ENCODE measurements around the gene KIF6.
"Not testable (repeated sequence)": the region's sequence is repeated elsewhere in the genome, so short reads cannot be mapped to it uniquely, and the experiment has no call there.

The KIF6 gene

DNA sequence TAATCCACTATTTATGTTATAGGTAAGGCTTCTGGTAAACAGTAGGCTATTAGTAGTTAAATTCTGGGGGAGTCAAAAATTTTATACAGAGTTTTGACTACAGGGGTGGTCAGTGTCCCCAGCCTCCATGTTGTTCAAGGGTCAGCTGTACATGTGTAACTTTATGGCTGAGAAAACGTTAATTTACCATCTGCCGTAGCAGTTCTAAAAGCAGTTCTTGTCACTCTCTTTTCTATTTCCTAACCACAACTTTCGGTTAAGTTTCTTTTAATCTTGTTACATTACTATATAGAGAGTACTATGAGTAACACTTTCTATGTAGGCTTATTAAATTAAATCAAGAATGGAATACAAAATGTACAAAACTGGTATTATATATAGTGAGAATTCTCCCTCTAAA lies 21.6 kb upstream of the KIF6 start:
- Mint-ChIP-seq H3K36me3 (ENCODE audit: low read depth) (no peaks in the 10 kb centered on the region), H3K27me3 (peaks cover 13% of the 10 kb centered on the region), H3K27ac (no peak overlapping the region), H3K9me3 (no peaks in the 10 kb centered on the region), H3K4me1 (ENCODE audit: low read depth) (no peaks in the 10 kb centered on the region), H3K4me3 (no peak overlapping the region)

DNA sequence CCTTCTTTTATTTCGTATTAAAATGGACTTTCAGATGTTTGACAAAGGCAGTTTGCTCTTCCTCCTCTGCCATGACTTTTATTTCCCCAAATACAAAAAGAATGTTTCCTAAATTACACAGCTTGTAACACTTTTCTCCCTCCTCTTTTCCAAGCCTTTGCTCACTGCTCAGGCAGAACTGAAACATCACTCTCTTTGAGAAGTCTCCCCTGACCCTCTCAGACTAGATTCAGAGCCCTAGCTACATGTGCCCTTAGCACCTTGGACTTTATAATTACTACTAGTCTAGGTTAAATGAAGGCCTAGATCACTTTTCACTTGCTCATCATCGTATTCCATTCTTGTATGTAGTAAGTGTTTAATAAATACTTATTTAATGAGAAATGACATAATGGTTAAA lies 8.5 kb upstream of the KIF6 start:
- no peaks in the 10 kb centered on the region for H3K36me3 Mint-ChIP-seq (ENCODE audit: low read depth)

GRCh38 chr6:39731565-39731964 lies 6.4 kb upstream of the KIF6 start:
- Mint-ChIP-seq H3K4me3 (no peak overlapping the region), H3K27ac (no peak overlapping the region), H3K27me3 (peaks cover 30% of the 10 kb centered on the region)

More for the DNA sequence above, 8.5 kb upstream of the KIF6 start:
- Mint-ChIP-seq H3K27ac (no peak overlapping the region), H3K4me3 (no peak overlapping the region), H3K27me3 (peaks cover 29% of the 10 kb centered on the region), H3K4me1 (ENCODE audit: low read depth) (no peaks in the 10 kb centered on the region), H3K9me3 (no peaks in the 10 kb centered on the region)

GRCh38 chr6:39729945-39730344 lies 4.7 kb upstream of the KIF6 start:
- Mint-ChIP-seq H3K4me1 (ENCODE audit: low read depth) (peaks cover 5% of the 10 kb centered on the region), H3K27me3 (peaks cover 32% of the 10 kb centered on the region), H3K4me3 (no peak overlapping the region)

More at GRCh38 chr6:39731565-39731964, 6.4 kb upstream of the KIF6 start:
- Mint-ChIP-seq H3K4me1 (ENCODE audit: low read depth) (no peaks in the 10 kb centered on the region), H3K36me3 (ENCODE audit: low read depth) (no peaks in the 10 kb centered on the region), H3K9me3 (no peaks in the 10 kb centered on the region)

GRCh38 chr6:39725632-39725997 lies 407 bp upstream of the KIF6 start:
- Mint-ChIP-seq H3K4me1 (ENCODE audit: low read depth) (peaks cover 9% of the 10 kb centered on the region), H3K36me3 (ENCODE audit: low read depth) (no peaks in the 10 kb centered on the region), H3K27me3 (peaks cover 10% of the 10 kb centered on the region), H3K4me3 (peak overlapping the region; percentile 91), H3K9me3 (no peaks in the 10 kb centered on the region), H3K27ac (no peak overlapping the region)

More at GRCh38 chr6:39729945-39730344, 4.7 kb upstream of the KIF6 start:
- Mint-ChIP-seq H3K9me3 (no peaks in the 10 kb centered on the region), H3K27ac (no peak overlapping the region), H3K36me3 (ENCODE audit: low read depth) (no peaks in the 10 kb centered on the region)

GRCh38 chr6:39723350-39723749 lies 1.9 kb downstream of the KIF6 start:
- not testable (repeated sequence) for H3K4me3 Mint-ChIP-seq; H3K9me3 Mint-ChIP-seq; H3K36me3 Mint-ChIP-seq (ENCODE audit: low read depth); H3K4me1 Mint-ChIP-seq (ENCODE audit: low read depth); H3K27ac Mint-ChIP-seq
- peaks cover 10% of the 10 kb centered on the region for H3K27me3 Mint-ChIP-seq

GRCh38 chr6:39714802-39715201 lies 10.4 kb downstream of the KIF6 start:
- Mint-ChIP-seq H3K9me3 (no peaks in the 10 kb centered on the region), H3K27me3 (peaks cover 11% of the 10 kb centered on the region), H3K4me1 (ENCODE audit: low read depth) (no peaks in the 10 kb centered on the region), H3K27ac (no peak overlapping the region), H3K36me3 (ENCODE audit: low read depth) (no peaks in the 10 kb centered on the region), H3K4me3 (no peak overlapping the region)

- Mint-ChIP-seq H3K4me1 (ENCODE audit: low read depth) (no peaks in the 10 kb centered on the region), H3K36me3 (ENCODE audit: low read depth) (no peaks in the 10 kb centered on the region), H3K27me3 (peaks cover 20% of the 10 kb centered on the region), H3K27ac (no peak overlapping the region), H3K4me3 (no peak overlapping the region), H3K9me3 (no peaks in the 10 kb centered on the region)
Observed at GRCh38 chr6:39707962-39708683, 17.1 kb downstream of the KIF6 start.

GRCh38 chr6:39706819-39707335 lies 18.3 kb downstream of the KIF6 start:
- no peak overlapping the region for H3K4me3 Mint-ChIP-seq
- peaks cover 19% of the 10 kb centered on the region for H3K27me3 Mint-ChIP-seq

GRCh38 chr6:39702265-39702664 lies 22.9 kb downstream of the KIF6 start:
- Mint-ChIP-seq H3K36me3 (ENCODE audit: low read depth) (no peaks in the 10 kb centered on the region), H3K27ac (no peak overlapping the region), H3K9me3 (no peaks in the 10 kb centered on the region), H3K4me1 (ENCODE audit: low read depth) (no peaks in the 10 kb centered on the region), H3K4me3 (no peak overlapping the region), H3K27me3 (peaks cover 5% of the 10 kb centered on the region)

More at GRCh38 chr6:39706819-39707335, 18.3 kb downstream of the KIF6 start:
- H3K36me3 Mint-ChIP-seq (ENCODE audit: low read depth) = no peaks in the 10 kb centered on the region
- H3K9me3 Mint-ChIP-seq = no peaks in the 10 kb centered on the region
- no peaks in the 10 kb centered on the region for H3K4me1 Mint-ChIP-seq (ENCODE audit: low read depth)
- H3K27ac Mint-ChIP-seq = no peak overlapping the region

- Mint-ChIP-seq H3K4me3 (no peak overlapping the region), H3K36me3 (ENCODE audit: low read depth) (no peaks in the 10 kb centered on the region), H3K27ac (no peak overlapping the region), H3K9me3 (no peaks in the 10 kb centered on the region), H3K27me3 (peaks cover 11% of the 10 kb centered on the region), H3K4me1 (ENCODE audit: low read depth) (no peaks in the 10 kb centered on the region)
Observed at GRCh38 chr6:39700362-39700761, 24.8 kb downstream of the KIF6 start.

GRCh38 chr6:39698789-39699188 lies 26.4 kb downstream of the KIF6 start:
- H3K27me3 Mint-ChIP-seq = peaks cover 22% of the 10 kb centered on the region
- H3K4me1 Mint-ChIP-seq (ENCODE audit: low read depth) = no peaks in the 10 kb centered on the region
- H3K27ac Mint-ChIP-seq = no peak overlapping the region
- H3K36me3 Mint-ChIP-seq (ENCODE audit: low read depth) = no peaks in the 10 kb centered on the region
- no peak overlapping the region for H3K4me3 Mint-ChIP-seq
- no peaks in the 10 kb centered on the region for H3K9me3 Mint-ChIP-seq

GRCh38 chr6:39696986-39697788 lies 28.0 kb downstream of the KIF6 start:
- Mint-ChIP-seq H3K36me3 (ENCODE audit: low read depth) (no peaks in the 10 kb centered on the region), H3K4me3 (no peak overlapping the region), H3K4me1 (ENCODE audit: low read depth) (no peaks in the 10 kb centered on the region), H3K27me3 (peaks cover 28% of the 10 kb centered on the region), H3K9me3 (no peaks in the 10 kb centered on the region), H3K27ac (no peak overlapping the region)

- Mint-ChIP-seq H3K9me3 (no peaks in the 10 kb centered on the region), H3K36me3 (ENCODE audit: low read depth) (no peaks in the 10 kb centered on the region), H3K4me1 (ENCODE audit: low read depth) (no peaks in the 10 kb centered on the region), H3K27me3 (peaks cover 31% of the 10 kb centered on the region), H3K27ac (no peak overlapping the region), H3K4me3 (no peak overlapping the region)
Observed at GRCh38 chr6:39695447-39695846, 29.8 kb downstream of the KIF6 start.

DNA sequence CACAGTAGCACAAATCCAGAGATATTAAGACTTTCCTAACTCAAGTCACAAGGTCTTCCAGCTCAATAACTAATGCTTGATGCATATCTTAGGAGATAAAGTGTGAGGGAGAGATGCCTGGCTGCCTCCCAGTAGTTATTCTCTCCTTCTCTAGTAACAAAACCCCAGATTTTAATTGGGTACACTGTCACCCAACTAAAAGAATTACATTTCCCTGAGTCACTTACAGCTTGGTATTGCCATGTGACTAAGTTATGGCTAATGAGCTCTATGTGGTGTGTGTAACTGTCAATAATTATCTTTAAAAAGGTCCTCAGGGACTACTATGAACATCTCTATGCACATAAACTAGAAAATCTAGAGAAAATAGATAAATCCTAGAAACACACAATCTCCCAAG lies 32.0 kb downstream of the KIF6 start:
- Mint-ChIP-seq H3K27me3 (peaks cover 31% of the 10 kb centered on the region), H3K4me3 (no peak overlapping the region)

More for the DNA sequence above, 32.0 kb downstream of the KIF6 start:
- Mint-ChIP-seq H3K4me1 (ENCODE audit: low read depth) (no peaks in the 10 kb centered on the region), H3K36me3 (ENCODE audit: low read depth) (no peaks in the 10 kb centered on the region), H3K27ac (no peak overlapping the region), H3K9me3 (no peaks in the 10 kb centered on the region)
